ENCODE data around the gene GADL1. TPM values are rescaled to one million over a fixed set of nuclear protein-coding genes. Genes with fewer than 3 reads are reported as not detected.
A peak's percentile ranks its signal among the peaks of the same experiment; 100 is the strongest.

GADL1 gene
- total and polyA plus RNA-seq, 7 experiments from 2014 or later = not detected

GRCh38 chr3:30914696-30915095 is 20.2 kb upstream of the GADL1 start:
- peaks cover 0 to 2% (median 0%) of the 10 kb centered on the region in 5 donors for H3K27me3 Mint-ChIP-seq
- intact Hi-C loops (cut with micrococcal nuclease) = no loop called here

GRCh38 chr3:30913176-30913575 is 18.7 kb upstream of the GADL1 start:
- Histone ChIP-seq H3K36me3 (ENCODE audit: control insufficient read depth in 2 of 3, insufficient read depth in 3 of 3, low read length in 3 of 3) (no peaks in the 10 kb centered on the region), H3K4me3 (ENCODE audit: low read length) (no peak overlapping the region), H3K4me1 (ENCODE audit: control insufficient read depth in 2 of 2, insufficient read depth in 2 of 2, low read length in 2 of 2) (no peaks in the 10 kb centered on the region), H3K9me3 (ENCODE audit: control insufficient read depth in 2 of 3, low read length in 3 of 3) (no peaks in the 10 kb centered on the region), H3K27ac (ENCODE audit: low read depth, low read length) (no peak overlapping the region), H3K27me3 (ENCODE audit: control insufficient read depth in 2 of 2, insufficient read depth in 2 of 2, low read length in 2 of 2) (no peaks in the 10 kb centered on the region)
- ATAC-seq (no peak), DNase-seq (no peak)
- peaks cover 0 to 5% (median 0%) of the 10 kb centered on the region in 7 donors for H3K4me1 Mint-ChIP-seq
- H3K27me3 Mint-ChIP-seq = peaks cover 0 to 2% (median 0%) of the 10 kb centered on the region in 5 donors
- POLR2A ChIA-PET = no interaction called here
- H3K36me3 Mint-ChIP-seq = no peaks in the 10 kb centered on the region
- no peak overlapping the region for H3K27ac Mint-ChIP-seq
- CTCF ChIA-PET = interaction anchor here (0.7 kb wide), 1 partner anchor 34 kb away, joined by 3 read pairs; no protein-coding TSS in a partner anchor
- H3K9me3 Mint-ChIP-seq = no peaks in the 10 kb centered on the region
- no peak overlapping the region for H3K4me3 Mint-ChIP-seq
- intact Hi-C loops (cut with micrococcal nuclease) = no loop called here

More at GRCh38 chr3:30914696-30915095, 20.2 kb upstream of the GADL1 start:
- Histone ChIP-seq H3K9me3 (ENCODE audit: control insufficient read depth in 2 of 3, low read length in 3 of 3) (no peaks in the 10 kb centered on the region), H3K36me3 (ENCODE audit: control insufficient read depth in 2 of 3, insufficient read depth in 3 of 3, low read length in 3 of 3) (no peaks in the 10 kb centered on the region), H3K27me3 (ENCODE audit: control insufficient read depth in 2 of 2, insufficient read depth in 2 of 2, low read length in 2 of 2) (no peaks in the 10 kb centered on the region), H3K4me3 (ENCODE audit: low read length) (no peak overlapping the region), H3K27ac (ENCODE audit: low read depth, low read length) (no peak overlapping the region), H3K4me1 (ENCODE audit: control insufficient read depth in 2 of 2, insufficient read depth in 2 of 2, low read length in 2 of 2) (no peaks in the 10 kb centered on the region)
- H3K27ac Mint-ChIP-seq = no peak overlapping the region
- peaks cover 0 to 2% (median 0%) of the 10 kb centered on the region in 11 donors for H3K9me3 Mint-ChIP-seq
- CTCF ChIA-PET = no interaction called here
- no peaks in the 10 kb centered on the region for H3K36me3 Mint-ChIP-seq
- no peak overlapping the region for H3K4me3 Mint-ChIP-seq
- DNase-seq (no peak), ATAC-seq (no peak)
- POLR2A ChIA-PET = no interaction called here
- peaks cover 0 to 10% (median 0%) of the 10 kb centered on the region in 7 donors for H3K4me1 Mint-ChIP-seq

DNA sequence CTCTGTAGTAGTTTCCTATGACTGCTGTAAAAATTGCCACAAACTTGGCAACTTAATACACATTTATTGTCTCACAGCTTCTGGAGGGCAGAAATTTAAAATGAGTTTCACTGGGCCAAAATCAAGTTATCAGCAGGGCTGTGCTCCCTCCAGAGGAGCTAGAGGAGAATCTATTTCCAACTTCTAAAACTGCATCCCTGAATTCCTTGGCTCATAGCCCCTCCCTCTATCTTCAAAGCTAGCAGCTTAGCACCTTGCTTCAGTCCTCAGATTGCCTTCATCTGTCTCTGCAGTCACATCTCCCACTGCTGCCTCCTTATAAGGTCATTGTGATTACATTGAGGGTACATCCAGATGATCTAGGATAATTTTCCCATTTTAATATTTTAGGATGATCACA is 17.8 kb upstream of the GADL1 start:
- Histone ChIP-seq H3K27me3 (ENCODE audit: control insufficient read depth in 2 of 2, insufficient read depth in 2 of 2, low read length in 2 of 2) (no peaks in the 10 kb centered on the region), H3K4me1 (ENCODE audit: control insufficient read depth in 2 of 2, insufficient read depth in 2 of 2, low read length in 2 of 2) (no peaks in the 10 kb centered on the region), H3K36me3 (ENCODE audit: control insufficient read depth in 2 of 3, insufficient read depth in 3 of 3, low read length in 3 of 3) (no peaks in the 10 kb centered on the region), H3K4me3 (ENCODE audit: low read length) (no peak overlapping the region), H3K9me3 (ENCODE audit: control insufficient read depth in 2 of 3, low read length in 3 of 3) (no peaks in the 10 kb centered on the region), H3K27ac (ENCODE audit: low read depth, low read length) (no peak overlapping the region)
- H3K4me3 Mint-ChIP-seq = no peak overlapping the region
- H3K4me1 Mint-ChIP-seq = peaks cover 0 to 5% (median 0%) of the 10 kb centered on the region in 7 donors
- ATAC-seq (no peak), DNase-seq (no peak)
- CTCF ChIA-PET = no interaction called here
- intact Hi-C loops (cut with micrococcal nuclease) = no loop called here
- peaks cover 0 to 2% (median 0%) of the 10 kb centered on the region in 5 donors for H3K27me3 Mint-ChIP-seq
- no peaks in the 10 kb centered on the region for H3K36me3 Mint-ChIP-seq
- POLR2A ChIA-PET = no interaction called here
- no peaks in the 10 kb centered on the region for H3K9me3 Mint-ChIP-seq
- H3K27ac Mint-ChIP-seq = no peak overlapping the region

- H3K9me3 ChIP-seq (ENCODE audit: control insufficient read depth in 2 of 3, low read length in 3 of 3) = no peaks in the 10 kb centered on the region
- H3K9me3 Mint-ChIP-seq = peaks cover 0 to 8% (median 0%) of the 10 kb centered on the region in 11 donors
- ChIA-PET CTCF (no interaction called here), POLR2A (no interaction called here)
- H3K36me3 ChIP-seq (ENCODE audit: control insufficient read depth in 2 of 3, insufficient read depth in 3 of 3, low read length in 3 of 3) = no peaks in the 10 kb centered on the region
- DNase-seq (no peak), ATAC-seq (no peak)
- no peaks in the 10 kb centered on the region for H3K4me1 ChIP-seq (ENCODE audit: control insufficient read depth in 2 of 2, insufficient read depth in 2 of 2, low read length in 2 of 2)
- H3K36me3 Mint-ChIP-seq = no peaks in the 10 kb centered on the region
- H3K27me3 ChIP-seq (ENCODE audit: control insufficient read depth in 2 of 2, insufficient read depth in 2 of 2, low read length in 2 of 2) = no peaks in the 10 kb centered on the region
- H3K27me3 Mint-ChIP-seq = peaks cover 0 to 2% (median 0%) of the 10 kb centered on the region in 5 donors
- peaks cover 0 to 5% (median 0%) of the 10 kb centered on the region in 7 donors for H3K4me1 Mint-ChIP-seq
- no peak overlapping the region for H3K4me3 ChIP-seq (ENCODE audit: low read length)
- no peak overlapping the region for H3K27ac Mint-ChIP-seq
- H3K4me3 Mint-ChIP-seq = no peak overlapping the region
- intact Hi-C loops (cut with micrococcal nuclease) = no loop called here
- no peak overlapping the region for H3K27ac ChIP-seq (ENCODE audit: low read depth, low read length)
Observed at GRCh38 chr3:30908456-30909037, 14.1 kb upstream of the GADL1 start.

DNA sequence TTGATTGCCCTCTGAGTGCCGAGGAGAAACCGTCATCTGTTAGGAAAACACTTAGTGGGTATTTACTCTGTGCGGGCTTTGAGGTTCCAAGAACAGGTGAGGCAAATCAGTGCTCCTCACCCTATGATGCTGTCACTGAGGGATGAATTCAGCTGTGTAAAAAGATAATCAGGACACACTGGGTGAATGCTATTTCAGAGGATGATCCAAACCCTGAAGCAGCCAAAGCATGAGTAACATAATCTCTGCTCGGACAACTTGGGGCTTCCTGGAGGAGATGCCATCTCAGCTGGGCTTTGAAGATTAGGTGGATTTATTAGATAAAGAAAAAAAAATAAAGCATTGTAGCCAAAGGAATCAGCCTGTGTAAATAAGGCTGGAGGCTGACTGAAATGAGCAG is 10.5 kb upstream of the GADL1 start:
- Mint-ChIP-seq H3K27ac (no peak overlapping the region), H3K4me3 (no peak overlapping the region), H3K27me3 (no peaks in the 10 kb centered on the region), H3K9me3 (peaks cover 0 to 8% (median 0%) of the 10 kb centered on the region in 11 donors), H3K4me1 (no peaks in the 10 kb centered on the region), H3K36me3 (no peaks in the 10 kb centered on the region)
- Histone ChIP-seq H3K4me1 (ENCODE audit: control insufficient read depth in 2 of 2, insufficient read depth in 2 of 2, low read length in 2 of 2) (no peaks in the 10 kb centered on the region), H3K27ac (ENCODE audit: low read depth, low read length) (no peak overlapping the region), H3K36me3 (ENCODE audit: control insufficient read depth in 2 of 3, insufficient read depth in 3 of 3, low read length in 3 of 3) (no peaks in the 10 kb centered on the region), H3K4me3 (ENCODE audit: low read length) (no peak overlapping the region), H3K27me3 (ENCODE audit: control insufficient read depth in 2 of 2, insufficient read depth in 2 of 2, low read length in 2 of 2) (no peaks in the 10 kb centered on the region), H3K9me3 (ENCODE audit: control insufficient read depth in 2 of 3, low read length in 3 of 3) (no peaks in the 10 kb centered on the region)
- CTCF ChIA-PET = no interaction called here
- DNase-seq (no peak), ATAC-seq (no peak)
- intact Hi-C loops (cut with micrococcal nuclease) = no loop called here
- POLR2A ChIA-PET = interaction anchor here (0.7 kb wide), 1 partner anchor 427 kb away, joined by 3 read pairs; no protein-coding TSS in a partner anchor

- Histone ChIP-seq H3K27me3 (ENCODE audit: control insufficient read depth in 2 of 2, insufficient read depth in 2 of 2, low read length in 2 of 2) (peaks cover 0 to 5% of the 10 kb centered on the region in 2 donors), H3K4me1 (ENCODE audit: control insufficient read depth in 2 of 2, insufficient read depth in 2 of 2, low read length in 2 of 2) (peaks cover 0 to 9% of the 10 kb centered on the region in 2 donors), H3K36me3 (ENCODE audit: control insufficient read depth in 2 of 3, insufficient read depth in 3 of 3, low read length in 3 of 3) (no peaks in the 10 kb centered on the region), H3K27ac (ENCODE audit: low read depth, low read length) (no peak overlapping the region), H3K9me3 (ENCODE audit: control insufficient read depth in 2 of 3, low read length in 3 of 3) (no peaks in the 10 kb centered on the region), H3K4me3 (ENCODE audit: low read length) (no peak overlapping the region)
- ATAC-seq = no peak
- no peaks in the 10 kb centered on the region for H3K9me3 Mint-ChIP-seq
- H3K4me1 Mint-ChIP-seq = peaks cover 5 to 19% (median 14%) of the 10 kb centered on the region in 7 donors
- ChIA-PET POLR2A (no interaction called here), CTCF (no interaction called here)
- no peaks in the 10 kb centered on the region for H3K36me3 Mint-ChIP-seq
- peak overlapping the region in 6 of 10 donors; percentile 33 to 76 (median 64) for H3K4me3 Mint-ChIP-seq
- no peak overlapping the region for H3K27ac Mint-ChIP-seq
- peaks cover 25 to 53% (median 34%) of the 10 kb centered on the region in 5 donors for H3K27me3 Mint-ChIP-seq
- intact Hi-C loops (cut with micrococcal nuclease) = no loop called here
- no peak for DNase-seq
Observed at GRCh38 chr3:30895329-30895728, 868 bp upstream of the GADL1 start.

DNA sequence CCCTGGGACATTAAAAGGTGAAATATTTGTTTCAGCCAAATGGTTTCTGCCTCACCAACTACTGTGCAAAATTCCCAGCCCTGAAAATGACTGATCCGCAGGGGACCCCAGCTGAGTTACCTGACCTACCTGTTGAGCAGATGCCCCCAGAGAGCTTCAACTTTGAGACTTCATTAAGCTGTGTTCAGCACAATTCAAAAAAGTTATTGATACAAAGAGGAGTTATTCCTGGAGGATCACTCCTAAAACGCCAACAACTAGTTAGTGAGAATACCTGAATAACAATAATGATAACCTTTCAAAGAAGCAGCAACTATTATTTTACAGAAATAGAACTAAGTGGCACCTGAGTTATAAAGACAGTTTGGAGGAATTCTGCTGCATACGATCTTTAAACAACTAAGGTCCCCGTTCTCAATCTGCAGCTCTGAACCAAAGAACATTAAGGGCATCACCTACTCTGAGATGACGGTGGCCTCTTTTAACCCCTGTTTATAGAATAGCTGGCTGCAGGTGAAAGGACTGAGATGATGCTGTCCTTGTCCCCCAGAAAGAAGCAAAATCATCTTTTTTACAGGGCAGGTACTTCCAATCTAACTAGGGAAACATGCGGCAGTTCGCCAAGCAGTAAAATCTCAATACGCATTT is 659 bp downstream of the GADL1 start:
- Histone ChIP-seq H3K36me3 (ENCODE audit: control insufficient read depth in 2 of 3, insufficient read depth in 3 of 3, low read length in 3 of 3) (no peaks in the 10 kb centered on the region), H3K27ac (ENCODE audit: low read depth, low read length) (no peak overlapping the region), H3K4me1 (ENCODE audit: control insufficient read depth in 2 of 2, insufficient read depth in 2 of 2, low read length in 2 of 2) (peaks cover 0 to 9% of the 10 kb centered on the region in 2 donors), H3K9me3 (ENCODE audit: control insufficient read depth in 2 of 3, low read length in 3 of 3) (no peaks in the 10 kb centered on the region), H3K27me3 (ENCODE audit: control insufficient read depth in 2 of 2, insufficient read depth in 2 of 2, low read length in 2 of 2) (peaks cover 0 to 5% of the 10 kb centered on the region in 2 donors), H3K4me3 (ENCODE audit: low read length) (no peak overlapping the region)
- peaks cover 7 to 20% (median 17%) of the 10 kb centered on the region in 7 donors for H3K4me1 Mint-ChIP-seq
- CTCF ChIA-PET = no interaction called here
- no peaks in the 10 kb centered on the region for H3K9me3 Mint-ChIP-seq
- peaks cover 27 to 59% (median 43%) of the 10 kb centered on the region in 5 donors for H3K27me3 Mint-ChIP-seq
- peak overlapping the region; percentile 31 to 81 (median 69) for H3K4me3 Mint-ChIP-seq
- POLR2A ChIA-PET = no interaction called here
- ATAC-seq (no peak), DNase-seq (no peak)
- intact Hi-C loops (cut with micrococcal nuclease) = no loop called here
- H3K27ac Mint-ChIP-seq = no peak overlapping the region
- no peaks in the 10 kb centered on the region for H3K36me3 Mint-ChIP-seq

Data from naive thymus-derived CD4-positive, alpha-beta T cell (primary cell).